Esophagus muscularis mucosa (tissue), 4 donors: Measurements from ENCODE around the gene HNRNPA0.

ENCODE experiments used
- CTCF ChIP-seq, 3 experiments: fragments of 200-600 bp in 2 of 3; fragments of 450-650 bp in 1 of 3; sonication (generic) in 2 of 3; IDR thresholded peaks; one replicate each; pipeline ENCODE4 v1.5.1; 2017 to 2019; ENCODE audit warnings: antibody characterized with exemption in 3 of 3, mild to moderate bottlenecking in 2 of 3, moderate library complexity in 1 of 3
- EP300 ChIP-seq: sonication (generic); formaldehyde crosslinking; IDR thresholded peaks from one replicate; pipeline ENCODE4 v1.6.1; 2017; ENCODE audit warnings: antibody characterized with exemption
- POLR2AphosphoS5 ChIP-seq, 2 donors: sonication (generic); formaldehyde crosslinking; IDR thresholded peaks; one replicate each; pipeline ENCODE4 v1.6.1; 2017; ENCODE audit warnings: antibody characterized with exemption in 2 of 2

- TF ChIP-seq EP300 = no peak
- no peak for TF ChIP-seq CTCF (IDR thresholded peaks at IDR 0.05)
- no peak for TF ChIP-seq POLR2AphosphoS5 (IDR thresholded peaks at IDR 0.05)
Measured at GRCh38 chr5:137792303-137792702, 38.1 kb upstream of the HNRNPA0 start.
